ENCODE measurements around the gene ATOSB. TPM values are rescaled to one million over a fixed set of nuclear protein-coding genes. Genes with fewer than 3 reads are reported as not detected.

ATOSB gene
- polyA plus RNA-seq, 1 donor: 12.0 TPM

- DNase-seq: no peak
Measured at GRCh38 chr9:35091536-35091935, 24.1 kb downstream of the ATOSB start.

GRCh38 chr9:35089434-35089833, 26.2 kb downstream of the ATOSB start:
- no peak for DNase-seq

DNA sequence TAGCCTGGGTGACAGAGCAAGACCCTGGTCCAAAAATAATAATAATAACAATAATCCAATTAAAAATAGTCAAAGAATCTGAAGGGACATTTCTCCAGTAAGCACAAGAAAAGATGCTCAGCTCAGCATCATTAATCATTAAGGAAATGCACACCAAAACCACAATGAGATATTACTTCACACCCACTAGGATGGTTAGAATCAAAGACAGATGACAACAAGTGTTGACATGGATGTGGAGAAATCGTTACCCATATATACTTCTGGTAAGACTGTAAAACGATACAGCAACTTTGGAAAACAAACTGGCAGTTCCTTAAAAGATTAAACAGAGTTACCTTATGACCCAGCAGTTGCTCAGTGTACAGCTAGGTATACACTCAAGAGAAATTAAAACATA, 30.6 kb downstream of the ATOSB start:
- DNase-seq: no peak

DNA sequence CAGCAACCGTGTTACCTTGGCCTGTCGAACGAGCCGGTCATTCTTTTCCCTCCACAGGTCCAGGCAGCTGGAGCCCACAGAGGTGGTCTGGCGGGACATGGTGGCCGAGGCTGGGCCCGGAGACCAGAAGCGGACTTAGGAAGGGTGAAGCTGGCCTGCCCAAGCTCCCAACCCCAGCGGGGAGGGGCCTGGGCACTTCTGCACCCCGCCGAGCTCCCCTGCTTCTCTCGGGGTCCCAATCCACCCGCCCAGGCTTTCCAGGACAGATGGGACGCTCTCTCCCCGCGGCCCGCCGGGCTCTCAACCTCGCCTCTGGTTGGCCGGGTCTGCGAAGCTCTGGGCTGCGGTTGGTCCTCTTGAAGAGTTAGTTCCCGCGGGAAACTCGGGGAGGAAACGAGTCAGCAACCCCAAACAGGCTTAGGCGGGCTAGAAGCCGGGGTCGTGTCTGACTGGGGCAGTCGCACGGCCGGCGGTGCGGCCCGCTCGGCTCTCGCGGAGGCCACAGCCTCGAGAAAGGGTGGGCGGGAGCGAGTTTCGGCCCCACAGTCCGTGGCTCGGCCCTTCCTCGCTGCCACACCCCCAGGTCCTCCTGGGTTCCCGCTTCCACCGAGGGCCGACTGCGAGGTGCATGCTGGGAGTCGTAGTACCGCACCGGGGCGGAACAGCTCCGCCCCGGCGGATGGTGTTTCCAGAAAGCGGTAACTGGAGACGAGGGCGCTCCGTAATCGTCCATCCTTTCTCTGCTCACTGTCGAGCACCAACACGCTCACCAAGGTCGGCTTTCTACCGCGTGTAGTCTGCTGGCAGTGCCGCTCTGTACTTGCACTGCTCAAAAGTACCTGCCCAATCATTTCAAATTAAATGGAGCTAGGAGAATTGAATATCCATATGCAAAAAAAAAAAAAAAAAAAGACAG, 36.0 kb downstream of the ATOSB start, which contains the start of gene FANCG:
FANCG (minus strand) TSS at position 517 of the 916 bp plus-strand sequence; CDS start at position 99, 418 bp downstream.
- DNase-seq: peak; percentile 90

DNA sequence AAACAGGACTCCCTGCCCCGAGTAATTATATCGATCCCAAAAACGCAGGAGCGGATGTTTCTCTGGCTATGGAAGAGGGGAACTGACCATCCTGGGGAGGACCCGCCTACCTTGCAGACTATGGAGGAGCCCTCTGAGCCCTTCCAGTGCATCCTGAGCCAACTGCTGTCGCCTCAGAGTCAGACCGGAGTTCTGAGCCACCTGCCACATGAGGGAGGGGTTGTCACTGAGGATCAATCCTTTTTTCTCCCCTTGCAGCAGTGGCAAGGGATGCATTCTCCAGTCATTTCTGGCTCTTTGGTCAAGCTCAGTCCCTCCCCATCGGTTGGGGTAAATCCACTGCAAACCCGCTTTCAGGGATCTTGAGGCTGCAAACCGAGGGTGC, 36.6 kb downstream of the ATOSB start:
- no peak for DNase-seq

GRCh38 chr9:35078066-35078465, 37.6 kb downstream of the ATOSB start:
- no peak for DNase-seq

DNA sequence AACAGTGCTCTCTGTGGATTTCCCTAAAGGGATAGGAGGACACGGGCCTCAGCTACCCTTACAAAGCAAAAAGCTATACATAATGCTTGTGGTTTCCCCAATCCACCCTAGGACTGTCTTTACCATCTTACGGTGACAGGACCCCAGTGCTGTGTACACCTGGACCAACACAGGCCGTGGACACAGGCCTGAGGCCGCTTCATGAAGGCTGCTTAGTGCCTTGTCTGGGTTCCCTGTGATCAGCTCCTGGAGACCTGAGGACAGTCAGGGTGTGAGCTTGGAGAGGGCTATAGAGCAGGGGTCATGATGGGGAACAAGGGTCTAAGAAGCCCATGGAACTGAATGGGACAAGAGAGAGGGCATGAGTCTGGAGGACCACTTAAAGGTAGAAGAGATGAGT, 38.8 kb downstream of the ATOSB start:
- DNase-seq: no peak

DNA sequence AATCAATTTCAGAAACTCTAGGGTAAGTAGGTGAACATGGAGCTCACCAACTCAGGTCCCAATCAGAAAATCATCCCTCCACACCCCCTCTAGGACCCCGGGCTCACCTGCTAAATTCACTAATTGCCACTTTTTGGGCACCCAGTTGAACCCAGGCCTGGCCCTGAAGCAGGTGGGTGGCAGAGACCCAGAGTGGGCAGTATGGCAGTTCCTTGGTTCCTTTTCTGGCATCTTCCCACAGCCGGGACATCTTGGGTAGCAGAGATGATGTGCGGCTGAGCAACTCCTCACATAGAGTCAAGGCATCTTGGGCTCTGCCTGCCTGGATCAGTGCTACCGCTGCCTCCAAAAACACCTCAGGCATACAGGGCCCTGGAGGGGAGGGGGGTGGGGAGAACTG, 40.3 kb downstream of the ATOSB start:
- no peak for DNase-seq

- DNase-seq: no peak
Measured at GRCh38 chr9:35074791-35075190, 40.9 kb downstream of the ATOSB start.

GRCh38 chr9:35074141-35074540, 41.5 kb downstream of the ATOSB start:
- no peak for DNase-seq

GRCh38 chr9:35073279-35073612, 42.4 kb downstream of the ATOSB start:
- DNase-seq: no peak

GRCh38 chr9:35072461-35073278, 43.0 kb downstream of the ATOSB start, which contains the start of gene VCP:
VCP (minus strand) TSS chr9:35072625; CDS start chr9:35072353, 272 bp downstream.
- peak; percentile 97 for DNase-seq

- DNase-seq: peak; percentile 69
Measured at GRCh38 chr9:35071814-35072460, 43.7 kb downstream of the ATOSB start.

DNA sequence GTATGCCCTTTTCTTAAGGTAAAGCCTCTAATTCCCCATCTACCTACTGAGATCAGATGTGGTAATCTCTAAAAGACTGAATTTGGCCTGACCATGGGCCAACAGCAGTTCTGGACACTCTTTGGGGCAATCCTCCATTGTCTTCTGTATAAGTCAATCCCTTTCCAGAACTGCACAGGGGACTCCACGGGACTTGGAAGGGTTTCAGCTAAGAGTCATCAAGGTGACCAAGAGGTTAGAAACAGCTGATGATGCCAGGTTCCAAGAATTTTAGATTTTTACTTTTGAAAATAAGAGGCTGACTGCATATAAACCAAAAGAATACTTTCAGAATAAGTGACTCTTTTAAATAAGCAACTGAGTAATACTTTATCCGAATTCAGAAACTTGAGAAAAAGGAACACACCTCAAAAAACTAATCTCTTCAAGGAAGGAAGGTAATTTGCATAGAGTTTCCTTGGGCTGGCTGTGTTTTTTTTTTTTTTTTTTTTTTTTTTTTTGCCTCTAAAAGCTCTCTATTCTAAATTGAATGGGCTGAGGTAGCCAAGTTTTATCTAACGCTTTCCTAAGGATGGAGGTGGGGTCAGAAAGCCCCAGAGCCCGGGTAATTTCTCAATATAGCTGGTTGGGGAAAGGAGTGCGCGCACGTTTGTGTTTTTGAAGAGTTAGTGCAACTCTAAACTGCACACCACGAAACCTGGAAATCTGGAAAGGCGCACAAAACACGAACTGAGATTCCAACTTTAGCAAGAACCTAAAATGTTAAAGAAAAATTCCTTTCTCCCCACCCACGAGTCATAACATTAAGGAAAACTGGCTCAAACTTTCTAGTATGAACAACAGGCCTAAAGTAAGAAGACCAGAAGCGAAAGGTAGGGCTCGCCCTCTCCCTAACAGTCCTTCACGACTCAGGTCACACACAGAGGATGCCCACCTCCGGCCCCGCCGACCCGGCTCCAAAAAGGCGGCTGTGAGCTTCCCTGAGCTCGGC, 44.5 kb downstream of the ATOSB start:
- peak; percentile 22 for DNase-seq

DNA sequence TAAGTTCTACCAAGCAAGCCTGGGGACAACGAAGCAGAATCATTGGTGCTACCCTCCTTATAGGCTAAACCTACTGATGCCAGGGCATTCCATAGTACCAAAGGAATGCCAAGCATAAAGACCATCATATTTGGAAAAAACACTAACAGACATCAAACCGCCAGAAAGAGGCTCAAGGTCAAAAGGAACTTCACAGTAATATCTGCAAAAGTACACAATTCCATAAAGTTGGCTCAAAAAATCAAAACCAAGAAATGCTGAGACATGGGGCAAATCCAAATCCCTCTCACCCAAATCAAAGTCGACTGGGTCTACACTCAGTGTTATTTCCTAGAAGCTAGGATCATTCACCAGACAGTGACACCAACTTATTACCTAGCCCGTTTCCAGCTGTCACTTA, 46.6 kb downstream of the ATOSB start:
- no peak for DNase-seq

GRCh38 chr9:35067056-35067455, 48.6 kb downstream of the ATOSB start:
- no peak for DNase-seq

- DNase-seq: no peak
Measured at GRCh38 chr9:35060548-35061207, 55.0 kb downstream of the ATOSB start.

- DNase-seq: no peak
Measured at GRCh38 chr9:35059438-35059837, 56.2 kb downstream of the ATOSB start.

DNA sequence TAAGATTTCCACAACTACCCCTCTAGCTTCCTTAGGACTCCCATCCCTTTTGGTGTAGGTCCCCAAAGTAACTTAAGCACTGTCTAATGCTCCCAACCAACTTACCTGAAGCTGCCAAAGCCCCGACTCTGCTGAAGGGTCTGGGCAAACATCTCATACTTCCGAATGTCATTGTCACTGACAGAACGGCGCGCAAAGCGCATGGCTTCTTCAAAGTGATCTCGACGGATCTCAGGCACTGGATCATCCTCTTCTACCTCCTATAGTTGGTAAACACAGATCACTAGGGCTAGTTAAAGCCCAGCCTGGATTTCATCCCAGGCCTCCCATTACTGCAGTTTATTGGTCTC, 58.4 kb downstream of the ATOSB start:
- no peak for DNase-seq

- DNase-seq: no peak
Measured at GRCh38 chr9:35056571-35057270, 58.9 kb downstream of the ATOSB start.
